ENCODE results near the gene PTGR2. TPM values are rescaled to one million over a fixed set of nuclear protein-coding genes. Genes with fewer than 3 reads are reported as not detected.
A peak's percentile ranks its signal among the peaks of the same experiment; 100 is the strongest.
"Not testable (repeated sequence)": the region's sequence is repeated elsewhere in the genome, so short reads cannot be mapped to it uniquely, and the experiment has no call there.

Gene PTGR2
- total RNA-seq, 2 donors from 2014 or later: 15.9 to 25.0 TPM

- TF ChIP-seq CTCF (IDR thresholded peaks at IDR 0.05): no peak
- H3K36me3 ChIP-seq: no peaks in the 10 kb centered on the region
- peaks cover 0 to 16% of the 10 kb centered on the region in 2 donors for H3K4me1 ChIP-seq
- no peak overlapping the region for H3K4me3 ChIP-seq
- no peak for DNase-seq (ENCODE audit: low spot score)
- no peaks in the 10 kb centered on the region for H3K27me3 ChIP-seq
- H3K9me3 ChIP-seq: no peaks in the 10 kb centered on the region
- peak overlapping the region; percentile 36 to 85 for H3K27ac ChIP-seq
Measured at GRCh38 chr14:73833530-73834260, 17.9 kb upstream of the PTGR2 start.

- Histone ChIP-seq H3K36me3 (no peaks in the 10 kb centered on the region), H3K9me3 (no peaks in the 10 kb centered on the region), H3K4me1 (peaks cover 0 to 16% of the 10 kb centered on the region in 2 donors), H3K27me3 (no peaks in the 10 kb centered on the region), H3K4me3 (no peak overlapping the region), H3K27ac (peak overlapping the region; percentile 36 to 85)
- TF ChIP-seq CTCF (IDR thresholded peaks at IDR 0.05): no peak
- no peak for DNase-seq (ENCODE audit: low spot score)
Measured at GRCh38 chr14:73834261-73834625, 17.4 kb upstream of the PTGR2 start.

- H3K4me1 ChIP-seq; H3K9me3 ChIP-seq; H3K27ac ChIP-seq; H3K36me3 ChIP-seq; H3K4me3 ChIP-seq; H3K27me3 ChIP-seq; DNase-seq (ENCODE audit: low spot score): not testable (repeated sequence)
Measured at GRCh38 chr14:73838293-73839034, 13.2 kb upstream of the PTGR2 start.

GRCh38 chr14:73842201-73842600 lies 9.4 kb upstream of the PTGR2 start:
- no peak overlapping the region for H3K4me3 ChIP-seq
- H3K36me3 ChIP-seq: no peaks in the 10 kb centered on the region
- H3K27me3 ChIP-seq: no peaks in the 10 kb centered on the region
- H3K9me3 ChIP-seq: no peaks in the 10 kb centered on the region
- H3K4me1 ChIP-seq: no peaks in the 10 kb centered on the region
- DNase-seq (ENCODE audit: low spot score): no peak
- no peak overlapping the region for H3K27ac ChIP-seq
- no peak for TF ChIP-seq CTCF (IDR thresholded peaks at IDR 0.05)

GRCh38 chr14:73842851-73843250 lies 8.8 kb upstream of the PTGR2 start:
- Histone ChIP-seq H3K4me3 (no peak overlapping the region), H3K4me1 (no peaks in the 10 kb centered on the region), H3K27me3 (no peaks in the 10 kb centered on the region), H3K9me3 (no peaks in the 10 kb centered on the region), H3K27ac (no peak overlapping the region), H3K36me3 (no peaks in the 10 kb centered on the region)
- no peak for TF ChIP-seq CTCF (IDR thresholded peaks at IDR 0.05)
- no peak for DNase-seq (ENCODE audit: low spot score)

- no peaks in the 10 kb centered on the region for H3K9me3 ChIP-seq
Measured at GRCh38 chr14:73843296-73843695, 8.3 kb upstream of the PTGR2 start.

More at GRCh38 chr14:73843296-73843695, 8.3 kb upstream of the PTGR2 start:
- Histone ChIP-seq H3K27ac (no peak overlapping the region), H3K4me3 (no peak overlapping the region), H3K36me3 (no peaks in the 10 kb centered on the region), H3K27me3 (no peaks in the 10 kb centered on the region), H3K4me1 (no peaks in the 10 kb centered on the region)
- TF ChIP-seq CTCF (IDR thresholded peaks at IDR 0.05): no peak
- DNase-seq (ENCODE audit: low spot score): no peak
